ENCODE results near the gene SPRED2. TPM values are rescaled to one million over a fixed set of nuclear protein-coding genes. Genes with fewer than 3 reads are reported as not detected.

SPRED2 gene
- total and polyA plus RNA-seq, 4 donors = 10.6 to 38.7 (median 23.8) TPM

- Histone ChIP-seq H3K36me3 (ENCODE audit: control insufficient read depth, insufficient read depth, low read length) (no peaks in the 10 kb centered on the region), H3K27me3 (ENCODE audit: control insufficient read depth, insufficient read depth, low read length) (no peaks in the 10 kb centered on the region), H3K4me1 (ENCODE audit: control insufficient read depth, insufficient read depth, low read length) (no peaks in the 10 kb centered on the region), H3K27ac (ENCODE audit: low read depth, low read length) (no peak overlapping the region), H3K4me3 (ENCODE audit: low read depth, low read length) (no peak overlapping the region), H3K9me3 (ENCODE audit: control insufficient read depth, insufficient read depth, low read length) (no peaks in the 10 kb centered on the region)
- WGBS (ENCODE audit: insufficient coverage) = 48% methylated on average over 5 of the region's 6 CpGs
- no peak for DNase-seq (ENCODE audit: low read depth in 4 of 6, low spot score in 6 of 6)
Measured at GRCh38 chr2:65420712-65421431, 11.5 kb downstream of the SPRED2 start.

GRCh38 chr2:65417509-65418085 lies 14.8 kb downstream of the SPRED2 start:
- Histone ChIP-seq H3K27ac (ENCODE audit: low read depth, low read length) (no peak overlapping the region), H3K27me3 (ENCODE audit: control insufficient read depth, insufficient read depth, low read length) (no peaks in the 10 kb centered on the region), H3K4me1 (ENCODE audit: control insufficient read depth, insufficient read depth, low read length) (peaks cover 4% of the 10 kb centered on the region), H3K36me3 (ENCODE audit: control insufficient read depth, insufficient read depth, low read length) (no peaks in the 10 kb centered on the region), H3K9me3 (ENCODE audit: control insufficient read depth, insufficient read depth, low read length) (no peaks in the 10 kb centered on the region), H3K4me3 (ENCODE audit: low read depth, low read length) (no peak overlapping the region)
- DNase-seq (ENCODE audit: low read depth in 4 of 6, low spot score in 6 of 6) = no peak
- WGBS (ENCODE audit: insufficient coverage) = no CpG with 5 or more reads among the region's 3 CpGs

GRCh38 chr2:65416945-65417344 lies 15.5 kb downstream of the SPRED2 start:
- Histone ChIP-seq H3K27ac (ENCODE audit: low read depth, low read length) (no peak overlapping the region), H3K36me3 (ENCODE audit: control insufficient read depth, insufficient read depth, low read length) (no peaks in the 10 kb centered on the region), H3K4me1 (ENCODE audit: control insufficient read depth, insufficient read depth, low read length) (peaks cover 5% of the 10 kb centered on the region), H3K27me3 (ENCODE audit: control insufficient read depth, insufficient read depth, low read length) (no peaks in the 10 kb centered on the region), H3K4me3 (ENCODE audit: low read depth, low read length) (no peak overlapping the region), H3K9me3 (ENCODE audit: control insufficient read depth, insufficient read depth, low read length) (no peaks in the 10 kb centered on the region)
- 86% methylated on average over 2 of the region's 3 CpGs for WGBS (ENCODE audit: insufficient coverage)
- no peak for DNase-seq (ENCODE audit: low read depth in 4 of 6, low spot score in 6 of 6)

GRCh38 chr2:65416321-65416720 lies 16.1 kb downstream of the SPRED2 start:
- no peak overlapping the region for H3K4me3 ChIP-seq (ENCODE audit: low read depth, low read length)
- H3K27ac ChIP-seq (ENCODE audit: low read depth, low read length) = no peak overlapping the region
- WGBS (ENCODE audit: insufficient coverage) = no CpG with 5 or more reads among the region's 3 CpGs
- DNase-seq (ENCODE audit: low read depth in 4 of 6, low spot score in 6 of 6) = no peak
- H3K36me3 ChIP-seq (ENCODE audit: control insufficient read depth, insufficient read depth, low read length) = no peaks in the 10 kb centered on the region
- no peaks in the 10 kb centered on the region for H3K27me3 ChIP-seq (ENCODE audit: control insufficient read depth, insufficient read depth, low read length)
- peaks cover 7% of the 10 kb centered on the region for H3K4me1 ChIP-seq (ENCODE audit: control insufficient read depth, insufficient read depth, low read length)
- no peaks in the 10 kb centered on the region for H3K9me3 ChIP-seq (ENCODE audit: control insufficient read depth, insufficient read depth, low read length)

- no peak overlapping the region for H3K27ac ChIP-seq (ENCODE audit: low read depth, low read length)
- no peaks in the 10 kb centered on the region for H3K36me3 ChIP-seq (ENCODE audit: control insufficient read depth, insufficient read depth, low read length)
- DNase-seq (ENCODE audit: low read depth in 4 of 6, low spot score in 6 of 6) = no peak
- no peaks in the 10 kb centered on the region for H3K9me3 ChIP-seq (ENCODE audit: control insufficient read depth, insufficient read depth, low read length)
- H3K27me3 ChIP-seq (ENCODE audit: control insufficient read depth, insufficient read depth, low read length) = no peaks in the 10 kb centered on the region
- peaks cover 7% of the 10 kb centered on the region for H3K4me1 ChIP-seq (ENCODE audit: control insufficient read depth, insufficient read depth, low read length)
- no peak overlapping the region for H3K4me3 ChIP-seq (ENCODE audit: low read depth, low read length)
- 100% methylated on average over 1 of the region's 1 CpG for WGBS (ENCODE audit: insufficient coverage)
Measured at GRCh38 chr2:65415091-65415490, 17.3 kb downstream of the SPRED2 start.

- no peak for DNase-seq (ENCODE audit: low read depth in 4 of 6, low spot score in 6 of 6)
- WGBS (ENCODE audit: insufficient coverage) = 71% methylated on average over 1 of the region's 2 CpGs
Measured at GRCh38 chr2:65413610-65414009, 18.8 kb downstream of the SPRED2 start.

GRCh38 chr2:65413106-65413505 lies 19.3 kb downstream of the SPRED2 start:
- H3K4me3 ChIP-seq (ENCODE audit: low read depth, low read length) = no peak overlapping the region
- no peaks in the 10 kb centered on the region for H3K9me3 ChIP-seq (ENCODE audit: control insufficient read depth, insufficient read depth, low read length)
- H3K27ac ChIP-seq (ENCODE audit: low read depth, low read length) = no peak overlapping the region
- 55% methylated on average over 2 of the region's 2 CpGs for WGBS (ENCODE audit: insufficient coverage)
- peaks cover 7% of the 10 kb centered on the region for H3K4me1 ChIP-seq (ENCODE audit: control insufficient read depth, insufficient read depth, low read length)
- DNase-seq (ENCODE audit: low read depth in 4 of 6, low spot score in 6 of 6) = no peak
- no peaks in the 10 kb centered on the region for H3K27me3 ChIP-seq (ENCODE audit: control insufficient read depth, insufficient read depth, low read length)
- H3K36me3 ChIP-seq (ENCODE audit: control insufficient read depth, insufficient read depth, low read length) = no peaks in the 10 kb centered on the region

More at GRCh38 chr2:65413610-65414009, 18.8 kb downstream of the SPRED2 start:
- Histone ChIP-seq H3K36me3 (ENCODE audit: control insufficient read depth, insufficient read depth, low read length) (no peaks in the 10 kb centered on the region), H3K27ac (ENCODE audit: low read depth, low read length) (no peak overlapping the region), H3K4me3 (ENCODE audit: low read depth, low read length) (no peak overlapping the region), H3K4me1 (ENCODE audit: control insufficient read depth, insufficient read depth, low read length) (peaks cover 7% of the 10 kb centered on the region), H3K27me3 (ENCODE audit: control insufficient read depth, insufficient read depth, low read length) (no peaks in the 10 kb centered on the region), H3K9me3 (ENCODE audit: control insufficient read depth, insufficient read depth, low read length) (no peaks in the 10 kb centered on the region)

- Histone ChIP-seq H3K36me3 (ENCODE audit: control insufficient read depth, insufficient read depth, low read length) (no peaks in the 10 kb centered on the region), H3K4me3 (ENCODE audit: low read depth, low read length) (no peak overlapping the region), H3K9me3 (ENCODE audit: control insufficient read depth, insufficient read depth, low read length) (no peaks in the 10 kb centered on the region), H3K27ac (ENCODE audit: low read depth, low read length) (no peak overlapping the region), H3K27me3 (ENCODE audit: control insufficient read depth, insufficient read depth, low read length) (no peaks in the 10 kb centered on the region), H3K4me1 (ENCODE audit: control insufficient read depth, insufficient read depth, low read length) (peaks cover 11% of the 10 kb centered on the region)
- 100% methylated on average over 1 of the region's 7 CpGs for WGBS (ENCODE audit: insufficient coverage)
- no peak for DNase-seq (ENCODE audit: low read depth in 4 of 6, low spot score in 6 of 6)
Measured at GRCh38 chr2:65411056-65411795, 21.2 kb downstream of the SPRED2 start.

GRCh38 chr2:65409045-65409444 lies 23.4 kb downstream of the SPRED2 start:
- no peaks in the 10 kb centered on the region for H3K36me3 ChIP-seq (ENCODE audit: control insufficient read depth, insufficient read depth, low read length)
- H3K27me3 ChIP-seq (ENCODE audit: control insufficient read depth, insufficient read depth, low read length) = no peaks in the 10 kb centered on the region
- no peaks in the 10 kb centered on the region for H3K9me3 ChIP-seq (ENCODE audit: control insufficient read depth, insufficient read depth, low read length)
- no peak overlapping the region for H3K4me3 ChIP-seq (ENCODE audit: low read depth, low read length)
- no peak for DNase-seq (ENCODE audit: low read depth in 4 of 6, low spot score in 6 of 6)
- 83% methylated on average over 1 of the region's 2 CpGs for WGBS (ENCODE audit: insufficient coverage)
- no peak overlapping the region for H3K27ac ChIP-seq (ENCODE audit: low read depth, low read length)
- peaks cover 15% of the 10 kb centered on the region for H3K4me1 ChIP-seq (ENCODE audit: control insufficient read depth, insufficient read depth, low read length)
